ENCODE results near the gene BNIPL. TPM values are rescaled to one million over a fixed set of nuclear protein-coding genes. Genes with fewer than 3 reads are reported as not detected.

BNIPL gene
- total and polyA plus RNA-seq, 2 of the 13 experiments (the other 11 are each of a cell fraction or from before 2014, with no cell fraction given), result 0.40 to 1.1 TPM

GRCh38 chr1:151006327-151007052 lies 29.9 kb upstream of the BNIPL start, which contains the start of gene MINDY1 (continued):
- no peak for TF ChIP-seq ZNF772 (CRISPR knock-in tag; IDR thresholded peaks at IDR 0.05)
- no peak for TF ChIP-seq SOX13 (IDR thresholded peaks at IDR 0.05)
- TF ChIP-seq SOX13 (CRISPR knock-in tag; conservative IDR thresholded peaks at IDR 0.05 in 1 of 2, IDR thresholded peaks at IDR 0.05 in 1 of 2), result peak in 1 of 2 experiments; percentile 64; a peak in 2 of 4 replicates
- TF ChIP-seq DMTF1 (CRISPR knock-in tag; IDR thresholded peaks at IDR 0.05), result no peak
- no peak for TF ChIP-seq MEIS2 (CRISPR knock-in tag; IDR thresholded peaks at IDR 0.05)
- no peak for TF ChIP-seq TARDBP (CRISPR knock-in tag; IDR thresholded peaks at IDR 0.05)
- TF ChIP-seq ZNF737 (CRISPR knock-in tag; IDR thresholded peaks at IDR 0.05; ENCODE audit: borderline replicate concordance), result no peak
- peak; percentile 19; the same call in 1 of the 2 replicates for TF ChIP-seq FOXP4 (CRISPR knock-in tag; IDR thresholded peaks at IDR 0.05)
- no peak for TF ChIP-seq BCLAF1 (IDR thresholded peaks at IDR 0.05)
- no peak for TF ChIP-seq PAF1 (CRISPR knock-in tag; IDR thresholded peaks at IDR 0.05)
- peak; percentile 79; the same call in 1 of the 2 replicates for TF ChIP-seq ZNF274 (CRISPR knock-in tag; IDR thresholded peaks at IDR 0.05)
- no peak for TF ChIP-seq CEBPB (IDR thresholded peaks at IDR 0.05; ENCODE audit: borderline replicate concordance, low read depth, low read length)
- TF ChIP-seq ZNF10 (CRISPR knock-in tag; IDR thresholded peaks at IDR 0.05; ENCODE audit: borderline replicate concordance, low read depth), result no peak
- peak; percentile 97 for TF ChIP-seq ZNF710 (CRISPR knock-in tag; IDR thresholded peaks at IDR 0.05; ENCODE audit: borderline replicate concordance)
- no peak for TF ChIP-seq ZNF382 (CRISPR knock-in tag; IDR thresholded peaks at IDR 0.05; ENCODE audit: borderline replicate concordance)
- TF ChIP-seq MTA1 (CRISPR knock-in tag; IDR thresholded peaks at IDR 0.05; ENCODE audit: borderline replicate concordance), result 0 out of 2 replicates have a peak, but pooled peaks have one; percentile 6
